NCI-H2196 treated with DMSO at 0.1 percent for 48 hours (cell line): ENCODE data around the gene DEAF1.
A peak's percentile ranks its signal among the peaks of the same experiment; 100 is the strongest.
"Not testable (repeated sequence)": the region's sequence is repeated elsewhere in the genome, so short reads cannot be mapped to it uniquely, and the experiment has no call there.

Source experiments
- DNase-seq: peaks from one replicate; lab custom pipeline; 2025; ENCODE audit not compliant: unreplicated experiment; lab: John Stamatoyannopoulos, UW

The DEAF1 gene

GRCh38 chr11:702462-703461, 7.7 kb upstream of the DEAF1 start:
- DNase-seq: peak; percentile 67

GRCh38 chr11:701741-702461, 6.9 kb upstream of the DEAF1 start:
- no peak for DNase-seq

GRCh38 chr11:699753-700152, 4.7 kb upstream of the DEAF1 start:
- DNase-seq: no peak

- no peak for DNase-seq
Observed at GRCh38 chr11:699116-699508, 4.1 kb upstream of the DEAF1 start.

GRCh38 chr11:698493-699115, 3.6 kb upstream of the DEAF1 start:
- DNase-seq: no peak

GRCh38 chr11:697811-698311, 2.8 kb upstream of the DEAF1 start:
- DNase-seq: no peak

GRCh38 chr11:696955-697491, 2.0 kb upstream of the DEAF1 start:
- no peak for DNase-seq

GRCh38 chr11:695538-696248, 671 bp upstream of the DEAF1 start, which contains the start of gene TMEM80:
Gene TMEM80 (plus strand): TSS chr11:695816. CDS start chr11:695828, 12 bp downstream.
- DNase-seq: peak; percentile 95

- DNase-seq: no peak
Observed at GRCh38 chr11:695288-695537, 191 bp upstream of the DEAF1 start.

GRCh38 chr11:693887-694562, 997 bp downstream of the DEAF1 start:
- DNase-seq: peak; percentile 74

GRCh38 chr11:693415-693831, 1.6 kb downstream of the DEAF1 start:
- DNase-seq: no peak

GRCh38 chr11:692824-693414, 2.1 kb downstream of the DEAF1 start:
- DNase-seq: no peak

GRCh38 chr11:691710-692590, 3.1 kb downstream of the DEAF1 start:
- no peak for DNase-seq

- no peak for DNase-seq
Observed at GRCh38 chr11:690738-691633, 4.0 kb downstream of the DEAF1 start.

- not testable (repeated sequence) for DNase-seq
Observed at GRCh38 chr11:690244-690643, 4.8 kb downstream of the DEAF1 start.

- DNase-seq: no peak
Observed at GRCh38 chr11:689625-690024, 5.4 kb downstream of the DEAF1 start.

- no peak for DNase-seq
Observed at GRCh38 chr11:688681-689080, 6.3 kb downstream of the DEAF1 start.

- DNase-seq: no peak
Observed at GRCh38 chr11:687751-688150, 7.3 kb downstream of the DEAF1 start.
